Fibroblast of pulmonary artery (primary cell): ENCODE results near the gene NCOA5.

ENCODE experiments used
- DNase-seq: peaks from one replicate; pipeline ENCODE4 v3.0.0-alpha.2; 2010; ENCODE audit warnings: low read depth
- H3K4me3 ChIP-seq: replicated peaks from 2 replicates; pipeline ENCODE4 v1.5.1; 2011; ENCODE audit warnings: low read depth, mild to moderate bottlenecking, control low read depth, low read length, moderate library complexity
- CTCF ChIP-seq: IDR thresholded peaks from 2 replicates; pipeline ENCODE4 v1.5.1; 2011; ENCODE audit warnings: mild to moderate bottlenecking, control low read depth, low read length, inconsistent platforms; ENCODE audit errors: missing control alignments

The NCOA5 gene

GRCh38 chr20:46081074-46081473, 8.7 kb downstream of the NCOA5 start:
- no peak overlapping the region for H3K4me3 ChIP-seq
- TF ChIP-seq CTCF, result no peak
- no peak for DNase-seq

GRCh38 chr20:46078954-46079353, 10.8 kb downstream of the NCOA5 start:
- H3K4me3 ChIP-seq, result no peak overlapping the region
- no peak for DNase-seq
- no peak for TF ChIP-seq CTCF

- no peak for DNase-seq
- no peak for TF ChIP-seq CTCF
- no peak overlapping the region for H3K4me3 ChIP-seq
These were observed 12.0 kb downstream of the NCOA5 start for GRCh38 chr20:46077642-46078305.

GRCh38 chr20:46076806-46077205, 13.0 kb downstream of the NCOA5 start:
- TF ChIP-seq CTCF, result no peak
- no peak for DNase-seq
- no peak overlapping the region for H3K4me3 ChIP-seq

- H3K4me3 ChIP-seq, result no peak overlapping the region
- TF ChIP-seq CTCF, result no peak
- DNase-seq, result no peak
These were observed 15.8 kb downstream of the NCOA5 start for GRCh38 chr20:46074006-46074405.

GRCh38 chr20:46073443-46073842, 16.3 kb downstream of the NCOA5 start:
- TF ChIP-seq CTCF, result no peak
- DNase-seq, result no peak

GRCh38 chr20:46073024-46073423, 16.7 kb downstream of the NCOA5 start:
- H3K4me3 ChIP-seq, result no peak overlapping the region
- TF ChIP-seq CTCF, result no peak
- no peak for DNase-seq

More at GRCh38 chr20:46073443-46073842, 16.3 kb downstream of the NCOA5 start:
- no peak overlapping the region for H3K4me3 ChIP-seq
